Right lobe of liver (tissue), 6 donors: ENCODE data around the gene TIMMDC1. TPM values are rescaled to one million over a fixed set of nuclear protein-coding genes. Genes with fewer than 3 reads are reported as not detected.

Experiments
- ATAC-seq, 4 donors: fragments of 200-7000 bp; cut with Tn5 transposase; one replicate each; pipeline ENCODE4 v1.9.1; 2020; ENCODE audit warnings: mild to moderate bottlenecking in 4 of 4, moderate library complexity in 4 of 4
- DNase-seq, 3 donors: peaks; one replicate each; pipeline ENCODE4 v3.0.0-alpha.2; 2020
- H3K27ac ChIP-seq, 3 donors: fragments of 200-600 bp; one replicate each; pipeline ENCODE4 v1.8.0; 2022
- H3K27me3 ChIP-seq, 2 donors: fragments of 200-600 bp; one replicate each; pipeline ENCODE4 v1.8.0; 2022
- H3K36me3 ChIP-seq, 4 donors: fragments of 200-600 bp; sonication (generic) in 1 of 4; one replicate each; pipeline versions ENCODE4 v1.5.1 to v1.8.0; 2017 to 2022; ENCODE audit warnings: control low read depth in 1 of 4
- H3K4me1 ChIP-seq, 4 donors: fragments of 200-600 bp; sonication (generic) in 1 of 4; one replicate each; pipeline versions ENCODE4 v1.5.1 to v1.8.0; 2017 to 2022; ENCODE audit warnings: control low read depth in 1 of 4
- H3K4me3 ChIP-seq, 3 donors: fragments of 200-600 bp; one replicate each; pipeline ENCODE4 v1.8.0; 2022
- H3K9me3 ChIP-seq, 4 donors: fragments of 200-600 bp; sonication (generic) in 1 of 4; one replicate each; pipeline versions ENCODE4 v1.5.1 to v1.8.0; 2017 to 2022; ENCODE audit warnings: control low read depth in 1 of 4
- CTCF ChIP-seq, 4 donors: fragments of 200-600 bp in 3 of 4; fragments of 450-650 bp in 1 of 4; IDR thresholded peaks; one replicate each; pipeline versions ENCODE4 v1.5.1 to v1.8.0; 2016 to 2022; ENCODE audit warnings: antibody characterized with exemption in 4 of 4, mild to moderate bottlenecking in 2 of 4
- POLR2A ChIP-seq: fragments of 450-650 bp; IDR thresholded peaks from one replicate; pipeline ENCODE4 v1.6.1; 2017; ENCODE audit warnings: antibody characterized with exemption, mild to moderate bottlenecking
- WGBS: methylation state at CpG from one replicate; pipeline ENCODE4 v1.1.6; 2018; ENCODE audit warnings: low coverage, low lambda C conversion rate; ENCODE audit not compliant: insufficient coverage; ENCODE audit errors: missing lambda C conversion rate; 5-methylcytosine and 5-hydroxymethylcytosine counted together
- intact Hi-C, 2 donors: fragments of 100-400 bp; cut with DNase I; formaldehyde crosslinking; loops; one replicate each; pipeline versions ENCODE4 v1.11.2 to v1.14.1; 2022
- total RNA-seq, 6 experiments: library from RNA; depleted of rRNA in 2 of 6; stranded (reverse); fragments of >200 nt in 2 of 6; fragmentation: NEBNext Ultra II Directional in 3 of 6; extraction: Animal tissue kit (Norgen Biotek cat#: 25700) in 3 of 6; gene quantifications; one replicate each; pipeline versions ENCODE4 v1.1.0 to v1.2.4, GENCODE V29; 2016 to 2023
- donor health status: DM: no; HTN: yes; CAD: no.
- donor health status: DM: no; HTN: no; CAD: no.
- donor health status: DM: no; HTN: no; CAD: no.
- donor health status: DM: no; HTN: yes; CAD: no.
- donor health status: DM: no; HTN: yes; CAD: no.

The TIMMDC1 gene
- total RNA-seq, 6 experiments from 2014 or later = 16.4 to 63.5 (median 42.8) TPM

GRCh38 chr3:119543147-119543546, 44.8 kb downstream of the TIMMDC1 start:
- WGBS = 95% methylated on average over 7 of the region's 7 CpGs
- ATAC-seq (no peak), DNase-seq (no peak)
- TF ChIP-seq CTCF (IDR thresholded peaks at IDR 0.05) (no peak), POLR2A (no peak)
- no peak overlapping the region for H3K27ac ChIP-seq
- H3K4me3 ChIP-seq = no peak overlapping the region
- intact Hi-C loops = no loop called here
- H3K36me3 ChIP-seq = no peaks in the 10 kb centered on the region
- H3K27me3 ChIP-seq = no peaks in the 10 kb centered on the region
- no peaks in the 10 kb centered on the region for H3K9me3 ChIP-seq
- no peaks in the 10 kb centered on the region for H3K4me1 ChIP-seq

- WGBS = 60% methylated on average over 1 of the region's 1 CpG
- no peak for DNase-seq
- H3K27me3 ChIP-seq = no peaks in the 10 kb centered on the region
- H3K27ac ChIP-seq = no peak overlapping the region
- no peaks in the 10 kb centered on the region for H3K36me3 ChIP-seq
- H3K4me1 ChIP-seq = no peaks in the 10 kb centered on the region
- ATAC-seq = no peak
- intact Hi-C loops = no loop called here
- H3K9me3 ChIP-seq = no peaks in the 10 kb centered on the region
- TF ChIP-seq POLR2A (no peak), CTCF (IDR thresholded peaks at IDR 0.05) (no peak)
- H3K4me3 ChIP-seq = no peak overlapping the region
Measured at GRCh38 chr3:119547227-119547626, 48.9 kb downstream of the TIMMDC1 start.

GRCh38 chr3:119548341-119548740, 50.0 kb downstream of the TIMMDC1 start:
- no peaks in the 10 kb centered on the region for H3K36me3 ChIP-seq
- H3K9me3 ChIP-seq = no peaks in the 10 kb centered on the region
- ATAC-seq (peak in 1 of 4 donors; percentile 32), DNase-seq (no peak)
- no peak overlapping the region for H3K4me3 ChIP-seq
- no peaks in the 10 kb centered on the region for H3K27me3 ChIP-seq
- no peak for TF ChIP-seq CTCF (IDR thresholded peaks at IDR 0.05)
- TF ChIP-seq POLR2A = no peak
- H3K27ac ChIP-seq = no peak overlapping the region
- WGBS = 44% methylated on average over 1 of the region's 3 CpGs
- no peaks in the 10 kb centered on the region for H3K4me1 ChIP-seq
- intact Hi-C loops = no loop called here

- Histone ChIP-seq H3K9me3 (no peaks in the 10 kb centered on the region), H3K36me3 (no peaks in the 10 kb centered on the region), H3K4me3 (no peak overlapping the region), H3K27me3 (no peaks in the 10 kb centered on the region), H3K27ac (no peak overlapping the region), H3K4me1 (no peaks in the 10 kb centered on the region)
- no peak for ATAC-seq
- 90% methylated on average over 6 of the region's 9 CpGs for WGBS
- no peak for TF ChIP-seq CTCF (IDR thresholded peaks at IDR 0.05)
- intact Hi-C loops = no loop called here
- DNase-seq = no peak
Measured at GRCh38 chr3:119550192-119550910, 52.0 kb downstream of the TIMMDC1 start.
